ENCODE measurements around the gene ZNF827.

The ZNF827 gene

GRCh38 chr4:145933134-145933533, 5.5 kb downstream of the ZNF827 start:
- peak; percentile 55 for DNase-seq (ENCODE audit: low spot score)

DNA sequence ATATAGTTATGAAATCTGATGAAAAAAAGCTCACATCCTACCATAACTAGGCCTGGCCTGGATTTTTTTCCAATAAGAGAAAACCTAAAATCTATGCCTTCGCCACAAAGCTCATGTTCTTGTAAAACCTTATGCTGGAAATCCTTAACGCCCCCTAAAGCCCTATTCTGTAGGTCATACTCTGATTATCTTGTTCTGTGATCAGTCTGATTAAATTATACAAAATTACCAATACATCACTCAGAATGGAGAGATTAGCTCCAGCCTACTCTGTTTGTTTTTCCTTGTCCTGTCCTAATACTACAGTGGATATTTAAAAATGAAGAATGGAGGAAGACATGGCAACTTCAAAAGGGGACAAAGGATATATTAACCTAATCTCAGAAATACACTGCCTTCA, 7.2 kb downstream of the ZNF827 start:
- DNase-seq (ENCODE audit: low spot score) = no peak

GRCh38 chr4:145930592-145930991, 8.0 kb downstream of the ZNF827 start:
- DNase-seq (ENCODE audit: low spot score) = no peak

- DNase-seq (ENCODE audit: low spot score) = no peak
Measured at GRCh38 chr4:145929415-145930178, 9.0 kb downstream of the ZNF827 start.

DNA sequence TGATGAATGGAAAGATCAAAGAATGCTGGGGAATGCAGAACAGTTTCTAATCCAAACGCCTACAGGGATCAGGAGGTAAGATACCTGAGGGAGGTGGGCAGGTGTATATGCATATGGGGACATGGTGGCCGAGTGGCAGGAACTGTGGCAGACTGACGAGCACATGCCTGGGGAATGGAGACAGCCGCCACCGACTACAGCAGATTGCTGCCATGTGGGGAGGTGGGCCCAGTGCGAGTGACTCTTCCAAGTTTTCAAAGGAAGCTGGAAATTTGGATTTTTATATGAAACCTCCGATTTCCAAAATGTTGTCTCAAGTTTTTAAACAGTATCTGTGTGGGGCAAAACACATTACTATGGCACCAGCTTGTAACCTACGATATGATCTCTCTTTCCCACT, 9.9 kb downstream of the ZNF827 start:
- no peak for DNase-seq (ENCODE audit: low spot score)

- no peak for DNase-seq (ENCODE audit: low spot score)
Measured at GRCh38 chr4:145927030-145927429, 11.6 kb downstream of the ZNF827 start.

DNA sequence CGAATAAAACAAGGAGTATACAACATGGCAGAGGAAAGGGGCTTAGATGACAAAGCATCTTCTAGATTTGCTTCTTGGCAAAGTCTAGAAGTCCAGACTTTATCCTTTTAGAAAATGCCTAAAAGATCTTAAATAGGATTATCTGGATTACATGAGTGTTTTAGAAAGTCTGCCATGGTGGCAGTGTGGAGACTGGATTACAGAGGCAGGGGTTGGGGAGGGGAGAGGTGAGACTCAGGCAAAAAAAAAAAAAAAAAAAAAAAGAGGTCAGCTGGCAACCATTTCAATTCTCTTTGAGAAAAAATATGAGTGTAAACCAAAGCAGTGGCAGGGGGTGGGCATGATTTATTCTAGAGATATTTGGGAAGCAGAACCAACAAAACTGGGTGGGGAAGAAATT, 17.4 kb downstream of the ZNF827 start:
- DNase-seq (ENCODE audit: low spot score) = no peak

- peak; percentile 92 for DNase-seq (ENCODE audit: low spot score)
Measured at GRCh38 chr4:145920205-145920604, 18.4 kb downstream of the ZNF827 start.

DNA sequence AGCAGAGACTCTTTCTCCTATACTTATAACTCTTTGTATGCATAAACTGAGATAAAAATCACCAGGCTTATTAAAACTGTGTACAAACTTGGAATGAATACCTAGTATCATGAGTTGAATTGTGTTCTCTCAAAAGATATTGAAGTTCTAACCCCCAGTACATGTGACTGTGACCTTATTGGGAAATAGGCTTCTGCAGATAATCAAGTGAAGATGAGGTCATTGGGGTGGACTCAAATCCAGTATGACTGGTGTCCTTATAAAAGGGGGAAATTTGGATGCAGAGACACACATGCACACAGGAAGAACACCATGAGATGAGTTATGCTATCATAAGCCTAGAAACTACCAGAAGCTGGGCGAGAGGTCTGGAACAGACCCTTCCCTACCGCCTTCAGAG, 26.2 kb downstream of the ZNF827 start:
- no peak for DNase-seq (ENCODE audit: low spot score)

GRCh38 chr4:145909773-145910172, 28.9 kb downstream of the ZNF827 start:
- no peak for DNase-seq (ENCODE audit: low spot score)

DNA sequence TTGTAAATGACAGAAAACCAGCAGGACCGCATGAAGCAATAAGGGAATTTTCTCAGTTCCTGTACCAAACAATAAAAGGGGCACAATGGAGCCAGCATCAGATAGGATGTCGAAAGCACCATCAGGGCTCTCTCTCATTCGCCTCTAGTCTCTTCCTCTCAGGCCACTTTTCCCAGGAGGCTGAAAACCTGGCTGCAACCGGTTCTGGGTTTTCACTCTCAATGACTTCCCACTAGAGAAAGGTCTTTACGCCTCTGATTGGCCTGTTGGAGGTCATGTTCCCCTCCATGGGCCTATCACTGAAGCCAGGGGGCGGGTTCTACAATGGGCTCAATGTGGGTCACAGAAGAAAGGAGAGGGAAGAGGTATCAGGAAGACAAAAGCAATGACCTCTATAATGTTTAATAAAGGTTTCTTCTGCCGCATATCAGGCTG, 29.3 kb downstream of the ZNF827 start:
- DNase-seq (ENCODE audit: low spot score) = no peak

DNA sequence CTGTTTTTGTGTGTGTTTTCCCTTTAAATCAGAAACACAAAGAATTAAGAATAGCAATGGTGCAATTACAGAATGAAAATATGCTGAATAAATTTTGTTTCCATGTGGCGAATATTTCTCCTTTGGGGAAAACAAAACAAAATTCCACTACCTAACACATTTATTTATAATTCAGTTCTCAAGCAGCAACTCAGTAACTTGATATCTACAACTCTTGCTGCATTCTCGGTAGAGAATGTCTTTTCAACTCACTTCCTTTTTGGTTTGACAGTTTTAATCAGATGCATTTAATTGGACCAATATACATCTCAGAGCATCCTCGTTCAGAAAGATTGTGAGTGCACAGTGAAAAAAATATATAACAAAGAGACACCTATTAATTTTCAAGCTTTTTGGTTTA, 30.8 kb downstream of the ZNF827 start:
- DNase-seq (ENCODE audit: low spot score) = peak; percentile 18

GRCh38 chr4:145907390-145907789, 31.2 kb downstream of the ZNF827 start:
- DNase-seq (ENCODE audit: low spot score) = peak; percentile 24

DNA sequence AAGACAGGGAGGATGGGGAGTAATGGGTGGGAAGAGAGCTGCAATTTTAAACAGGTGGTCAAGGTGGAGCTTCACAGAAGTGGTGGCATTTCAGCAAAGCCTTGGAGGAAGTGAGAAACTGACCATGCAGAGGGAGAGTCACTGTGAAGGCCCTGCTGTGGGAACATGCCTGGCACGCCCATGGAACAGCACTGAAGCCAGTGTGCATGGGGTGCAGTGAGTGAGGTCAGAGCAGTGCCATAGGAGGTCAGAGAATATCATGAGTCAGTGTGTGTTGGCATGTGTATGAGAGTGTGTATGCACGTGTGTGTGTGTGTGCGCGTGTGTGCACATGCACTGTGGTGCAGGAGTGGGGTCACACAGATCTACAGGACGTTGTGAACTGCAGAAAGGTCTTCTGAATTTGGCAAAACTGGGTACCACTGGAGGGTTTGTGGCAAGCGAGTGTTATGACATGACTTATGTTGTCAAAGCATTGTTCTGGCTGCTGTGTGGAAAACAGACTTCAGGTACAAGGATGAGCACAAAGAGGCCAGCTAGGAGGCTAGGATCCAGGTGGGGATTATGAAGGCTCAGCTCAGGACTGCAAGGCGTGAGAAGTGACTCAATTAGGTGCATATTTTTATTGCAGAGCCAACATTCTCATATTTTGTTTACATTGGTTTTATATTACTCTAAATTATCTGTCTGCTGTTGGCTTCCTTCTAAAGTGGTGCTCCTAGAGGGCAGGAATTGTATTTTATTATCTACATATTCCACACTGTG, 34.0 kb downstream of the ZNF827 start:
- DNase-seq (ENCODE audit: low spot score) = no peak

GRCh38 chr4:145902522-145902921, 36.1 kb downstream of the ZNF827 start:
- DNase-seq (ENCODE audit: low spot score) = no peak

- DNase-seq (ENCODE audit: low spot score) = no peak
Measured at GRCh38 chr4:145899886-145900460, 38.6 kb downstream of the ZNF827 start.

GRCh38 chr4:145898926-145899531, 39.6 kb downstream of the ZNF827 start:
- DNase-seq (ENCODE audit: low spot score) = no peak

DNA sequence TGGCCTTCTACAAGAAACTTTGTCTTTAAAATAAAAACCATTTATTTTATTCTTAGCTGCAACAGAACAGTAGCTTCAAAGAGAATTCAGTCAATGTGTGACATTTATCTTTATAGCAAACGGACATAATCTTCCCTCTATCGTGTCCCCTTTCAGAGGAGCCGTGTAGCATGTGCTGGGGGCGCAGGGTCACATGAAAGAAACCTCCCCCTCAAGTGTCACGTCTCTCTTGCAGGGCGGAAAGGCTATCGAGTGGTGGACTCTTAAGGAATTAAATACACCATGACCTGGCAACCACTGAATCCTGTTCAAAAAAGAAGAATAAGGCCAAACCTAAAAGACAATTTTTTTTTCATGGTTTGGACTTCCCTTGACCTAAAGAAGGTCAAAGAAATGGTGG, 40.2 kb downstream of the ZNF827 start:
- no peak for DNase-seq (ENCODE audit: low spot score)

- DNase-seq (ENCODE audit: low spot score) = no peak
Measured at GRCh38 chr4:145895056-145895455, 43.6 kb downstream of the ZNF827 start.

- DNase-seq (ENCODE audit: low spot score) = no peak
Measured at GRCh38 chr4:145891958-145892357, 46.7 kb downstream of the ZNF827 start.

GRCh38 chr4:145890689-145891088, 47.9 kb downstream of the ZNF827 start:
- no peak for DNase-seq (ENCODE audit: low spot score)

DNA sequence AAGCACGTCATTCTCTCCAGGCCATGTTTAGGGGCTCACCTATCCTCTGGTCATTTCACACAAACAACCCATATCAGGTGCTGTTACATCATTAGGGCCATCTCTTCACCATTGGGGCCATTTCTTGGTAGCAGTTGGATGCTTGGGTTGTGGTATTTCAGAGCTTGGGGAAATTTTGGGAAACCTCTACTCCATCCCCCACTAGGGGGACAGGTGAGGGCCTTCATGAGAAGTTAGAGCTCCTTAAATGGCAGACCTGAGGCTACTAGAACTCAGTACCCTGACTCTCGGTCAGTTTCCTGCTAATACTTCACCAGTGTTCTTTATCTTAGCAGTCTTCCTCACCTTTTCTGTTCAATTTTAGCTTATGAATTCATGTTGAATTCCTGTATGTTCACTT, 50.2 kb downstream of the ZNF827 start:
- no peak for DNase-seq (ENCODE audit: low spot score)
